A673 (cell line): Measurements from ENCODE around the gene SYNPO2L.

Source experiments
- EZH2 ChIP-seq: fragments of 200-600 bp; sonication (generic); IDR thresholded peaks from 2 replicates; pipeline ENCODE4 v1.6.1; 2017; ENCODE audit warnings: borderline replicate concordance, low read depth, mild to moderate bottlenecking, mixed read lengths, antibody characterized with exemption, low read length; ENCODE audit not compliant: poor library complexity, severe bottlenecking
- TF ChIP-seq, protein P1 (sequence below): fragments of 300-800, 200-600 bp; sonication (generic); conservative IDR thresholded peaks from 2 replicates; pipeline ENCODE4 v1.5.1; 2017; ENCODE audit warnings: low read depth, mild to moderate bottlenecking, antibody characterized with exemption, low read length, moderate library complexity, mixed read lengths

DNA sequence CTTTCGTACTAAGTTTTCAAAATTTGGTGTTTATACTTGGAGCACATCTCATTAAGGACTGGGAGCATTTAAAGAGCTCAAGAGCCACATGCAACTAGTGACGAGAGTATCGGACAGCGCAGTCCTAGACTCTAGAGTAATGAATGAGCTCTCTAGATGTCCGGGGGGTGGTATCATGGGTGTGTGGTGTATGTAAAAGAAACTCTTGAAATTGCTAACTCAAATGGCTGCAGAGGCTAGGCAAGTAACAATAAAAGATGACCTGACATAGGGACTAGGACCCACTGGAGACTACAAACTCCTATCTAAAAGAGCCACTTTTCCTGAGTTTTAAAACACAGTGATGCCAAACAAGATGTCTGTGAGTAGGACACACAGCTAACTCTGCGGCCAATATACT lies 28.5 kb downstream of the SYNPO2L start:
- TF ChIP-seq, protein P1, sequence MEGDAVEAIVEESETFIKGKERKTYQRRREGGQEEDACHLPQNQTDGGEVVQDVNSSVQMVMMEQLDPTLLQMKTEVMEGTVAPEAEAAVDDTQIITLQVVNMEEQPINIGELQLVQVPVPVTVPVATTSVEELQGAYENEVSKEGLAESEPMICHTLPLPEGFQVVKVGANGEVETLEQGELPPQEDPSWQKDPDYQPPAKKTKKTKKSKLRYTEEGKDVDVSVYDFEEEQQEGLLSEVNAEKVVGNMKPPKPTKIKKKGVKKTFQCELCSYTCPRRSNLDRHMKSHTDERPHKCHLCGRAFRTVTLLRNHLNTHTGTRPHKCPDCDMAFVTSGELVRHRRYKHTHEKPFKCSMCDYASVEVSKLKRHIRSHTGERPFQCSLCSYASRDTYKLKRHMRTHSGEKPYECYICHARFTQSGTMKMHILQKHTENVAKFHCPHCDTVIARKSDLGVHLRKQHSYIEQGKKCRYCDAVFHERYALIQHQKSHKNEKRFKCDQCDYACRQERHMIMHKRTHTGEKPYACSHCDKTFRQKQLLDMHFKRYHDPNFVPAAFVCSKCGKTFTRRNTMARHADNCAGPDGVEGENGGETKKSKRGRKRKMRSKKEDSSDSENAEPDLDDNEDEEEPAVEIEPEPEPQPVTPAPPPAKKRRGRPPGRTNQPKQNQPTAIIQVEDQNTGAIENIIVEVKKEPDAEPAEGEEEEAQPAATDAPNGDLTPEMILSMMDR: no peak
- TF ChIP-seq EZH2: no peak
